Parathyroid adenoma (tissue), 2 donors: Measurements from ENCODE around the gene LRRC7.

Experiments
- H2AFZ ChIP-seq: fragments of 300-600 bp; sonication (generic); one replicate; pipeline ENCODE4 v1.7.0; 2017; ENCODE audit warnings: antibody characterized with exemption, mild to moderate bottlenecking
- H3K27ac ChIP-seq: fragments of 300-600 bp; sonication (generic); one replicate; pipeline ENCODE4 v1.7.0; 2017
- H3K27me3 ChIP-seq: fragments of 300-600 bp; sonication (generic); one replicate; pipeline ENCODE4 v1.7.0; 2017; ENCODE audit warnings: low read length; ENCODE audit not compliant: control insufficient read depth, insufficient read depth
- H3K36me3 ChIP-seq: fragments of 300-600 bp; sonication (generic); one replicate; pipeline ENCODE4 v1.7.0; 2017; ENCODE audit warnings: low read length; ENCODE audit not compliant: control insufficient read depth, insufficient read depth
- H3K4me1 ChIP-seq: fragments of 300-600 bp; sonication (generic); one replicate; pipeline ENCODE4 v1.7.0; 2017; ENCODE audit warnings: control low read depth
- H3K4me2 ChIP-seq: fragments of 300-600 bp; sonication (generic); one replicate; pipeline ENCODE4 v1.7.0; 2017; ENCODE audit warnings: low read length
- H3K4me3 ChIP-seq: fragments of 300-600 bp; sonication (generic); one replicate; pipeline ENCODE4 v1.7.0; 2017; ENCODE audit warnings: low read depth, low read length
- H3K79me2 ChIP-seq: fragments of 300-600 bp; sonication (generic); one replicate; pipeline ENCODE4 v1.7.0; 2017; ENCODE audit warnings: control low read depth
- H3K9ac ChIP-seq: fragments of 300-600 bp; sonication (generic); one replicate; pipeline ENCODE4 v1.7.0; 2017; ENCODE audit warnings: mild to moderate bottlenecking
- H3K9me3 ChIP-seq: fragments of 300-600 bp; sonication (generic); one replicate; pipeline ENCODE4 v1.7.0; 2017; ENCODE audit warnings: low read length; ENCODE audit not compliant: control insufficient read depth
- CTCF ChIP-seq: fragments of 300-600 bp; sonication (generic); IDR thresholded peaks from one replicate; pipeline ENCODE4 v1.7.0; 2017; ENCODE audit warnings: antibody characterized with exemption, mild to moderate bottlenecking
- donor health status: primary hyperparathyroidism.

Gene LRRC7

DNA sequence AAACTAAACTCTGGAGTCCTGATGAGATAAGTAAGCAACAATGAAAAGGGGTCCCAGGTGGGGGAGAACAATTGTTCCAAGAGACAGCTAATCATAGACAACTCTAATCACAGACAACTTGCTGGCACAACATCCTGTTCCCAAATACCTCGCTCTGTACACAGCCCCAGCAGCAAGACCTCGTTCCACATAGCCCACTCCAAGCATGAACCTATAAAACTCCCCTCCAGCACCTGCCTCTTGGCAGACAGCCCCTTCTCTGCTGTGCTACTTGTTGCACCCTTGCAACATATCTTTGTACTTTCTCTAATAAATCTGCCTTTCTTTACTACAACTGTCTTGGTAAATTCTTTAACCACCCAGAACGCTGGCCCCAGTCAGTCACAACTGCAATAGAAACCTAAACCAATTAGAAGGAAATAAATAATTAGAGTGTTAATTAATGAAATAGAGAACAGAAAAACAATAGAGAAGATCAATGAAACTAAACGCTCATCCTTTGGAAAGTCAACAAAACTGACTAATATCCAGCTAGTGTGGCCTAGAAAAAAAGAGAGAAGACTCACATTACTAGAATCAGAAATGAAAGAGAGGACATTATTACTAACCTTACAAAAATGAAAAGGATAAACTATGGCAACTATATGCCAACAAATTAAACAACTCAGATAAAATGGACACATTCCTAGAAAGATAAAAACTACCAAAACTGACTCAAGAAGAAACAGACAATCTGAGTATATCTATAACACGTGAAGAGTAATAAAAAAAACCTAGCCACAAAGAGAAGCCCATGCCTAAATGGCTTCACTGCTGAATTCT lies 601.5 kb downstream of the LRRC7 start:
- no peaks in the 10 kb centered on the region for H3K36me3 ChIP-seq
- no peaks in the 10 kb centered on the region for H3K4me1 ChIP-seq
- H3K27ac ChIP-seq, result no peak overlapping the region
- no peak overlapping the region for H3K9ac ChIP-seq
- H3K4me3 ChIP-seq, result no peak overlapping the region
- no peak for TF ChIP-seq CTCF
- H3K79me2 ChIP-seq, result no peaks in the 10 kb centered on the region
- H2AFZ ChIP-seq, result no peak overlapping the region
- no peak overlapping the region for H3K4me2 ChIP-seq
- H3K27me3 ChIP-seq, result no peaks in the 10 kb centered on the region
- no peaks in the 10 kb centered on the region for H3K9me3 ChIP-seq

DNA sequence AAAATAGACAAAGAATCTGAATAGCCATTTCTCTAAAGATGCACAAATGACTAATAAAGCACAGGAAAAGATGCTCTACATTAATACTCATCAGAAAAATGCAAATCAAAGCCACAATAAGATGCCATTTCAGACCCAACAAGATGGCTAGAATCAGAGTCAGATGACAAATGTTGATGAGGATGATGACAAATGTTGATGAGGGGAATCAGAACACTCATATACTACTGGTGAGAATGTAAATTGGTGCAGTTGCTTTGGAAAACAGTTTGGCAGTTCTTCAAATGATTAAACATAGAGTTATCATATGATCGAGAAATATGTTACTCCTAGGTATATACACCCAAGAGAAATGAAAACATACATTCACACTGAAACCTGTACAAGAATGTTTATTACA lies 603.8 kb downstream of the LRRC7 start:
- no peak overlapping the region for H3K4me2 ChIP-seq
- H3K27me3 ChIP-seq, result no peaks in the 10 kb centered on the region
- no peak overlapping the region for H3K4me3 ChIP-seq
- no peaks in the 10 kb centered on the region for H3K79me2 ChIP-seq
- no peaks in the 10 kb centered on the region for H3K9me3 ChIP-seq
- no peaks in the 10 kb centered on the region for H3K4me1 ChIP-seq
- H3K9ac ChIP-seq, result no peak overlapping the region
- no peak overlapping the region for H3K27ac ChIP-seq
- H2AFZ ChIP-seq, result no peak overlapping the region
- no peak for TF ChIP-seq CTCF
- no peaks in the 10 kb centered on the region for H3K36me3 ChIP-seq
